A549 (cell line): ENCODE data around the gene BCL2L1. TPM values are rescaled to one million over a fixed set of nuclear protein-coding genes. Genes with fewer than 3 reads are reported as not detected.

Experiments
- ATAC-seq, 2 experiments: fragments of 200-7000 bp in 1 of 2; fragments of >200 bp in 1 of 2; cut with Nextera tagmentation in 1 of 2; cut with Tn5 transposase in 1 of 2; 3 replicates each; pipeline versions ENCODE4 v1.8.0 to v1.9.1; 2018 to 2020; ENCODE audit warnings: mild to moderate bottlenecking in 1 of 2, moderate library complexity in 1 of 2
- CTCF ChIA-PET: fragments of 300-600 bp; sonication (Branson Sonifier 250); formaldehyde crosslinking; extraction: SDS; loops from one replicate; lab custom pipeline; 2021; ENCODE audit warnings: antibody characterized with exemption, inconsistent platforms; lab: Yijun Ruan, JAX
- POLR2A ChIA-PET: fragments of 350-600 bp; formaldehyde crosslinking; extraction: SDS; loops from one replicate; lab custom pipeline; 2021; ENCODE audit warnings: antibody characterized with exemption, inconsistent platforms; lab: Yijun Ruan, JAX
- DNase-seq, 2 experiments: peaks; one replicate each; pipeline versions ENCODE4 v3.0.0 to v3.0.0-alpha.2; 2011 to 2016; ENCODE audit warnings: low read depth in 1 of 2, low spot score in 1 of 2
- FAIRE-seq: peaks from 2 replicates; lab custom pipeline; 2011; peaks lifted over from hg19 to GRCh38; lab: Jason Lieb, UNC
- H3K27ac ChIP-seq, 2 experiments: fragments of >200 bp; sonication (Bioruptor Twin); formaldehyde crosslinking; 3 replicates each; pipeline ENCODE4 v1.5.1; 2016 to 2017
- H3K4me1 ChIP-seq: fragments of >200 bp; sonication (Bioruptor Twin); formaldehyde crosslinking; 3 replicates; pipeline ENCODE4 v1.6.1; 2016
- H3K4me2 ChIP-seq: fragments of >200 bp; sonication (Bioruptor Twin); formaldehyde crosslinking; 3 replicates; pipeline ENCODE4 v1.6.1; 2016
- H3K4me3 ChIP-seq: fragments of >200 bp; sonication (Bioruptor Twin); formaldehyde crosslinking; 3 replicates; pipeline ENCODE4 v1.5.1; 2016
- H3K9me3 ChIP-seq: fragments of >200 bp; sonication (Bioruptor Twin); formaldehyde crosslinking; 3 replicates; pipeline ENCODE4 v1.6.1; 2016
- BHLHE40 ChIP-seq: IDR thresholded peaks from 2 replicates; pipeline ENCODE4 v1.6.1; 2012; ENCODE audit warnings: low read depth, low read length, inconsistent platforms
- CBX2 ChIP-seq: fragments of 200-600 bp; sonication (generic); IDR thresholded peaks from 2 replicates; pipeline ENCODE4 v1.6.1; 2016; ENCODE audit warnings: low read depth, mild to moderate bottlenecking, borderline replicate concordance
- CTCF ChIP-seq: fragments of >200 bp; sonication (Bioruptor Twin); formaldehyde crosslinking; IDR thresholded peaks from 3 replicates; pipeline ENCODE4 v1.5.1; 2016
- FOSB ChIP-seq: fragments of 250-450 bp; sonication (Bioruptor Pico); IDR thresholded peaks from 2 replicates; pipeline ENCODE4 v1.5.0; 2020; ENCODE audit warnings: mild to moderate bottlenecking, moderate library complexity
- FOXS1 ChIP-seq: fragments of 250-450 bp; sonication (Bioruptor Pico); IDR thresholded peaks from 2 replicates; pipeline ENCODE4 v1.5.0; 2020; ENCODE audit warnings: mild to moderate bottlenecking, moderate library complexity
- GATA3 ChIP-seq: IDR thresholded peaks from 2 replicates; pipeline ENCODE4 v1.6.1; 2012; ENCODE audit warnings: borderline replicate concordance
- HDAC2 ChIP-seq: fragments of 200-600 bp; sonication (generic); IDR thresholded peaks from 2 replicates; pipeline ENCODE4 v1.6.1; 2016
- HEYL ChIP-seq: fragments of 250-450 bp; sonication (Bioruptor Pico); IDR thresholded peaks from 2 replicates; pipeline ENCODE4 v1.8.0; 2021; ENCODE audit warnings: mild to moderate bottlenecking, moderate library complexity
- HOXA7 ChIP-seq: fragments of 250-450 bp; sonication (Bioruptor Pico); IDR thresholded peaks from 2 replicates; pipeline ENCODE4 v1.5.0; 2020; ENCODE audit warnings: mild to moderate bottlenecking, moderate library complexity
- JUN ChIP-seq, 2 experiments: fragments of >200 bp; sonication (Bioruptor Twin); formaldehyde crosslinking; IDR thresholded peaks; 2 replicates in 1 of 2; 3 replicates in 1 of 2; pipeline ENCODE4 v1.6.1; 2016 to 2017
- JUNB ChIP-seq: fragments of >200 bp; sonication (Bioruptor Twin); formaldehyde crosslinking; IDR thresholded peaks from 2 replicates; pipeline ENCODE4 v1.6.1; 2016
- MAFK ChIP-seq: fragments of 450-650 bp; IDR thresholded peaks from 2 replicates; pipeline ENCODE4 v1.6.1; 2014; ENCODE audit not compliant: partially characterized antibody
- MAZ ChIP-seq: fragments of 150-350 bp; IDR thresholded peaks from 2 replicates; pipeline ENCODE4 v1.6.1; 2014; ENCODE audit warnings: antibody characterized with exemption, low read depth, low read length, borderline replicate concordance
- PHF8 ChIP-seq: fragments of 200-600 bp; sonication (generic); IDR thresholded peaks from 2 replicates; pipeline ENCODE4 v1.6.1; 2016; ENCODE audit warnings: low read depth, mild to moderate bottlenecking, antibody characterized with exemption, moderate library complexity, borderline replicate concordance
- POLR2A ChIP-seq: IDR thresholded peaks from 2 replicates; pipeline ENCODE4 v1.6.1; 2012; ENCODE audit warnings: mild to moderate bottlenecking, low read length
- RAD21 ChIP-seq, 2 experiments: fragments of >200 bp in 1 of 2; sonication (Bioruptor Twin) in 1 of 2; formaldehyde crosslinking in 1 of 2; IDR thresholded peaks in 1 of 2; conservative IDR thresholded peaks in 1 of 2; 2 replicates in 1 of 2; 3 replicates in 1 of 2; pipeline ENCODE4 v1.6.1; 2012 to 2018; ENCODE audit warnings: inconsistent platforms in 1 of 2
- RFX5 ChIP-seq: fragments of 450-650 bp; IDR thresholded peaks from 2 replicates; pipeline ENCODE4 v1.7.1; 2014; ENCODE audit warnings: antibody characterized with exemption, mild to moderate bottlenecking, moderate library complexity
- ZC3H11A ChIP-seq: fragments of 450-650 bp; IDR thresholded peaks from 2 replicates; pipeline ENCODE4 v1.6.1; 2014; ENCODE audit warnings: antibody characterized with exemption, mild to moderate bottlenecking
- ZFP36 ChIP-seq: fragments of 450-650 bp; IDR thresholded peaks from 2 replicates; pipeline ENCODE4 v1.6.1; 2014; ENCODE audit warnings: borderline replicate concordance; ENCODE audit not compliant: partially characterized antibody
- ZNF302 ChIP-seq: fragments of 250-450 bp; sonication (Bioruptor Pico); IDR thresholded peaks from 2 replicates; pipeline ENCODE4 v1.9.0; 2021; ENCODE audit warnings: inconsistent platforms, mild to moderate bottlenecking, moderate library complexity
- WGBS: methylation state at CpG from one replicate; pipeline ENCODE4 v1.1.6; 2017; ENCODE audit errors: missing lambda C conversion rate; 5-methylcytosine and 5-hydroxymethylcytosine counted together
- polyA plus RNA-seq, 4 experiments: library from polyadenylated mRNA; depleted of rRNA in 3 of 4; stranded (reverse); fragments of >200 nt; fragmentation: RNase III in 1 of 4; extraction: RNeasy Plus Mini Kit Qiagen cat#74134 plus additional on column Dnase treatment in 1 of 4; gene quantifications; 2 replicates in 3 of 4; 3 replicates in 1 of 4; pipeline ENCODE4 v1.2.3, GENCODE V29; 2011 to 2017
- TF ChIP-seq, protein P1 (sequence below): IDR thresholded peaks from 2 replicates; pipeline ENCODE4 v1.6.1; 2012
- TF ChIP-seq, protein P2 (sequence below): fragments of 250-450 bp; sonication (Bioruptor Pico); IDR thresholded peaks from 2 replicates; pipeline ENCODE4 v1.5.0; 2020; ENCODE audit warnings: low read depth, mild to moderate bottlenecking, moderate library complexity

BCL2L1 gene
- polyA plus RNA-seq, 2 of the 4 experiments (the other 2 are of a cell fraction) = 154 to 178 TPM

DNA sequence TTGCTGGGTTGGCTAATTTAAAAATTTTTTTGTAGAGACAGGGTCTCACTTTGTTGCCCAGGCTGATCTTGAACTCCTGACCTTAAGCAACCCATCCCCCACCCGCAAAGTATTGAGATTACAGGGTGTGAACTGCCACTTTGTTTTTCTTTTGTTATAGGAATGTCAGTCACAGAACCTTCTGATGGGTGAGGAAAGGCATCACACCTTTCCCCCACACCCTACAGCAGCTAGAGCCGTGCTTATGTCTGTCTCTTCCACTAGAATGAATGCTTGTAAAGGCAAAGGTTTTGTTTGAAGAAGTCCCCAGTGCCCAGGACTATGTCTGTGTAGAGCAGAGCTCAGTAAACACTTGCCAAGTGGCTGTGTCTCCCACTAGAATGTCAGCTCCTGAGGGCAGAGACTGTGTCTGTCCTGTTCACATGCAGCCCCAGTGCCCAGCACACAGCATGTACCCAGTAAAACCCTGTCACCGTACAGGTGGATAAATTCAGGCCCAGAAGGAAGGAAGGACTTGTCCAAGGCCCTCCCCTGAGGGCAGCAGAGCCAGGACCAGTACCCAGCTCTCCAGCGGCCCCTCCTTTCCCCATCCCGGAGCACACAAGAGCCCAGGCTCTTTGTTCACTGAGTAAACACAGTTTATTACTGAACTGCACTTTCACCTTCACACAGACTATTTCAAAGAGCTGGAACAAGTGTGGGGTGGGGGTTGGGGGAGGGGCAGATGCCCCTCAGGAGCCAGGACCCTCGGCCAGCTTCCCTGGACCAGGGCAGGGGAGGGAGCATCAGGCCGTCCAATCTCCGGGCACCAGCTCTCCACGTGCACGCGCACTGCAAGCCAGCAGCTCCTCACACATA lies 58.6 kb downstream of the BCL2L1 start:
- peak; percentile 4 to 17; a peak in 4 of 6 replicates for ATAC-seq
- no peak for TF ChIP-seq ZNF302 (CRISPR knock-in tag)
- TF ChIP-seq, protein P1, sequence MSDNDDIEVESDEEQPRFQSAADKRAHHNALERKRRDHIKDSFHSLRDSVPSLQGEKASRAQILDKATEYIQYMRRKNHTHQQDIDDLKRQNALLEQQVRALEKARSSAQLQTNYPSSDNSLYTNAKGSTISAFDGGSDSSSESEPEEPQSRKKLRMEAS = peak; percentile 13; the same call in 1 of the 2 replicates
- peak in 1 of 2 experiments; percentile 22; a peak in 3 of 5 replicates for TF ChIP-seq JUN (IDR thresholded peaks at IDR 0.05)
- no peak for TF ChIP-seq MAFK
- TF ChIP-seq, all 56 proteins: peak for 2
- POLR2A ChIA-PET = interaction anchor here (0.7 to 2.2 kb wide), 6 partner anchors 28 to 91 kb away, joined by 3 to 16 read pairs (median 6); partner anchors contain the start of gene BCL2L1

GRCh38 chr20:31663524-31663837 lies 59.2 kb downstream of the BCL2L1 start:
- Histone ChIP-seq H3K27ac (peak overlapping the region; percentile 84), H3K9me3 (no peaks in the 10 kb centered on the region), H3K4me2 (peak overlapping the region; percentile 73)
- POLR2A ChIA-PET = interaction anchor here (1.7 to 2.2 kb wide), 2 partner anchors 56 to 60 kb away, joined by 9 to 16 read pairs; partner anchors contain the start of gene BCL2L1
- TF ChIP-seq MAFK = no peak
- no peak for TF ChIP-seq ZC3H11A
- TF ChIP-seq RAD21 (conservative IDR thresholded peaks at IDR 0.05 in 1 of 2, IDR thresholded peaks at IDR 0.05 in 1 of 2) = no peak
- TF ChIP-seq, all 56 proteins: peak for 0
- CTCF ChIA-PET = interaction anchor here (0.7 to 16.4 kb wide), 12 partner anchors 13 to 75 kb away, joined by 3 to 489 read pairs (median 6); partner anchors contain the start of gene BCL2L1
- Histone ChIP-seq H3K4me1 (peaks cover 77% of the 10 kb centered on the region), H3K4me3 (no peak overlapping the region)
- WGBS = 74% methylated on average over 2 of the region's 2 CpGs
- no peak for FAIRE-seq
- DNase-seq = no peak
- ATAC-seq = no peak

More for the DNA sequence above, 58.6 kb downstream of the BCL2L1 start:
- peak overlapping the region; percentile 84 for H3K27ac ChIP-seq
- CTCF ChIA-PET = interaction anchor here (0.7 to 16.4 kb wide), 16 partner anchors 13 to 103 kb away, joined by 3 to 489 read pairs (median 5); partner anchors contain the start of gene BCL2L1
- DNase-seq (peak in 1 of 2 experiments; percentile 53), FAIRE-seq (no peak)
- no peaks in the 10 kb centered on the region for H3K9me3 ChIP-seq
- WGBS = 27% methylated on average over 11 of the region's 11 CpGs
- H3K4me2 ChIP-seq = peak overlapping the region; percentile 73
- H3K4me3 ChIP-seq = peak overlapping the region; percentile 6; the same call in 1 of the 3 replicates
- peaks cover 81% of the 10 kb centered on the region for H3K4me1 ChIP-seq

DNA sequence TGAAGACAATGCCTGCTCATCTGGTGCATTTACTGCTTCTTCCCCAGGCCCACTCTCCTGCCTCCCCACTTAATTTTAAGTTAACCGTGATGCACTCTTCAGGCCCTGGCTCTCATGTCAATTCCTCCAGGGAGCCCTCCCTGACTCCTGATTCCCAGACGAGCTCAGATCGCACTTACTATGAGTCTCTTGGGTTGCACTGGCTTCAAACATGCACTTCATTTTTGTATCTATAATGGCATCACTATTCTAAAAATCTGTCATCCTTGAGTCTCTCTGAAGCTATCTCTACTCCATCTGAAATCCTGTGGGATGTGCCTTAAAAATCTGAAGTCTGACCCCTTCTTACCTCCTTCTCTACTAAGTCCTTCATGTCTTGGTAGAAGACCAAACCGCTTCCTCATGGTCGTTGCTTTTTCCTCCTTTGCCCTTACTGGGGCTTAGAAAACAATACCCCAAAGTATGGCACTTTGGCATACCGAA lies 60.3 kb downstream of the BCL2L1 start:
- WGBS = 58% methylated on average over 6 of the region's 6 CpGs

DNA sequence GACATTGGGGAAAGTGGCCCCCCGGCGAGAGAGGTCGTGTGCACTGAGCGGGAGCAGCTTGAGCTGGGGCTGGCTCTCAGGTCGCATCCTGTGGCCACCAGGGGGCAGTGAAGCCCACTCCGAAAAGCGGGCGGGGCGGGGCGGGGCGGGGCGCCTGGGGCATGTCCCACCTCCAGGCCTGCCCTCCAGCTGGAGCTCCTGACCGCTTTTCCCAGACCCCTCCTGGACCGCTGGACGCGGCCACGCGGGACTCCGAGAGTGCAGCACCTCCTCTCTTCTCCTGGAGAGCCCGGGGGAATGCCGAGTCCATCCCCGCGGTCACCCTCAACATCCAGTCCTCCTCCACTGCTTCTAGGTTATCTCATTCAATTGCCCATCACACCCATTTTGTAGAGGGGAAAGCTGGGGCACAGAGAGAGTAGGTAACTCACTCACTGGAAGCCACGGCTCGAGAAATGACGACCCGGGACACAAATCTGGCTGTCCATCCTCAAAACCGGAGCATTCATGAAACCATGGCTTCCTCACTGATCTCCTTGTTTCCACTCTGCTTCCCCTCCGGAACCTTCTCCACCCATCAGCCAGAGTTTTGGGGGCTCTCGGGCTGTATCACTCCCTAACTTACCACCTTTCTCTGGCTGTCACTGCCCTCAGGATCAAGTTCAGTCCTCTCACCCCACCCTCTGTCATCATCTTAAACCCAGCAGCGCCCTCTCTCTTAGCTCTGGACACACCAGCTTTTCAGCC lies 60.9 kb downstream of the BCL2L1 start:
- ChIA-PET CTCF (interaction anchor here (0.6 to 16.4 kb wide), 35 partner anchors 9 to 297 kb away, joined by 3 to 489 read pairs (median 7); partner anchors contain the start of genes BCL2L1 and TPX2), POLR2A (interaction anchor here (0.7 to 2.1 kb wide), 9 partner anchors 28 to 101 kb away, joined by 3 to 90 read pairs (median 5); partner anchors contain the start of genes BCL2L1 and ID1)
- Histone ChIP-seq H3K9me3 (no peaks in the 10 kb centered on the region), H3K27ac (peak overlapping the region; percentile 85 to 88), H3K4me2 (peak overlapping the region; percentile 90), H3K4me3 (peak overlapping the region; percentile 32), H3K4me1 (peaks cover 60% of the 10 kb centered on the region)
- 6% methylated on average over 20 of the region's 31 CpGs for WGBS
- DNase-seq (peak; percentile 68 to 83), FAIRE-seq (no peak), ATAC-seq (peak; percentile 72 to 84)
- TF ChIP-seq, protein P1 = peak; percentile 50
- TF ChIP-seq POLR2A (peak; percentile 38), FOXS1 (CRISPR knock-in tag) (no peak), CBX2 (no peak), MAZ (peak; percentile 70; the same call in 1 of the 2 replicates), RAD21 (conservative IDR thresholded peaks at IDR 0.05 in 1 of 2, IDR thresholded peaks at IDR 0.05 in 1 of 2) (peak; percentile 64 to 85), GATA3 (0 out of 2 replicates have a peak, but pooled peaks have one; percentile 5), CTCF (peak; percentile 58), HOXA7 (CRISPR knock-in tag) (peak; percentile 67; the same call in 1 of the 2 replicates), PHF8 (no peak), HEYL (no peak), FOSB (peak; percentile 80), RFX5 (no peak), HDAC2 (no peak), JUNB (no peak), BHLHE40 (no peak)
- TF ChIP-seq, protein P2, sequence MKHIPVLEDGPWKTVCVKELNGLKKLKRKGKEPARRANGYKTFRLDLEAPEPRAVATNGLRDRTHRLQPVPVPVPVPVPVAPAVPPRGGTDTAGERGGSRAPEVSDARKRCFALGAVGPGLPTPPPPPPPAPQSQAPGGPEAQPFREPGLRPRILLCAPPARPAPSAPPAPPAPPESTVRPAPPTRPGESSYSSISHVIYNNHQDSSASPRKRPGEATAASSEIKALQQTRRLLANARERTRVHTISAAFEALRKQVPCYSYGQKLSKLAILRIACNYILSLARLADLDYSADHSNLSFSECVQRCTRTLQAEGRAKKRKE (CRISPR knock-in tag) = no peak

More for the DNA sequence above, 60.3 kb downstream of the BCL2L1 start:
- TF ChIP-seq BHLHE40 (no peak), MAZ (no peak), ZFP36 (peak; percentile 18)
- ChIA-PET CTCF (interaction anchor here (0.6 to 16.4 kb wide), 29 partner anchors 9 to 296 kb away, joined by 3 to 489 read pairs (median 9); partner anchors contain the start of genes BCL2L1 and TPX2), POLR2A (interaction anchor here (1.2 to 2.1 kb wide), 6 partner anchors 43 to 60 kb away, joined by 4 to 90 read pairs (median 6); partner anchors contain the start of gene BCL2L1)
- ATAC-seq (no peak), FAIRE-seq (no peak), DNase-seq (no peak)
- Histone ChIP-seq H3K9me3 (no peaks in the 10 kb centered on the region), H3K4me2 (peak overlapping the region; percentile 90), H3K4me1 (peaks cover 66% of the 10 kb centered on the region), H3K27ac (peak overlapping the region; percentile 85 to 88), H3K4me3 (peak overlapping the region; percentile 32; the same call in 2 of the 3 replicates)
